Activated T-helper 1 cell treated with Interleukin-2 at 50 U/mL for 16 hours (primary cell): ENCODE results near the gene EHMT1.

Experiments used
- DNase-seq: peaks from one replicate; pipeline ENCODE4 v3.0.0-alpha.2; 2020; ENCODE audit warnings: low read depth

Gene EHMT1

GRCh38 chr9:137647096-137647714 lies 28.4 kb downstream of the EHMT1 start:
- DNase-seq: no peak

- no peak for DNase-seq
Measured at GRCh38 chr9:137648396-137648795, 29.6 kb downstream of the EHMT1 start.

GRCh38 chr9:137649553-137649952 lies 30.7 kb downstream of the EHMT1 start:
- no peak for DNase-seq

- no peak for DNase-seq
Measured at GRCh38 chr9:137650259-137650658, 31.5 kb downstream of the EHMT1 start.

GRCh38 chr9:137650779-137651178 lies 32.0 kb downstream of the EHMT1 start:
- DNase-seq: no peak

GRCh38 chr9:137656416-137656815 lies 37.6 kb downstream of the EHMT1 start:
- DNase-seq: no peak

GRCh38 chr9:137657606-137658005 lies 38.8 kb downstream of the EHMT1 start:
- no peak for DNase-seq

GRCh38 chr9:137658781-137659180 lies 40.0 kb downstream of the EHMT1 start:
- DNase-seq: no peak

- no peak for DNase-seq
Measured at GRCh38 chr9:137660144-137660543, 41.3 kb downstream of the EHMT1 start.

- no peak for DNase-seq
Measured at GRCh38 chr9:137663584-137663983, 44.8 kb downstream of the EHMT1 start.

- no peak for DNase-seq
Measured at GRCh38 chr9:137664676-137665075, 45.9 kb downstream of the EHMT1 start.

GRCh38 chr9:137665226-137665625 lies 46.4 kb downstream of the EHMT1 start:
- DNase-seq: no peak

GRCh38 chr9:137665697-137666512 lies 47.1 kb downstream of the EHMT1 start:
- DNase-seq: no peak

GRCh38 chr9:137666513-137666822 lies 47.7 kb downstream of the EHMT1 start:
- DNase-seq: no peak

GRCh38 chr9:137666955-137667670 lies 48.3 kb downstream of the EHMT1 start:
- DNase-seq: no peak

GRCh38 chr9:137668203-137668602 lies 49.4 kb downstream of the EHMT1 start:
- no peak for DNase-seq

GRCh38 chr9:137669261-137669672 lies 50.5 kb downstream of the EHMT1 start:
- no peak for DNase-seq

- no peak for DNase-seq
Measured at GRCh38 chr9:137670391-137671195, 51.8 kb downstream of the EHMT1 start.

GRCh38 chr9:137671196-137671538 lies 52.4 kb downstream of the EHMT1 start:
- DNase-seq: no peak

- DNase-seq: no peak
Measured at GRCh38 chr9:137671721-137672120, 52.9 kb downstream of the EHMT1 start.

- DNase-seq: no peak
Measured at GRCh38 chr9:137672907-137673791, 54.3 kb downstream of the EHMT1 start.
